HEK293T (cell line): Measurements from ENCODE around the gene MAST2.

ENCODE experiments used
- L3MBTL2 ChIP-seq: fragments of 450-650 bp; conservative IDR thresholded peaks from 2 replicates; pipeline ENCODE4 v1.6.1; 2016; ENCODE audit warnings: mild to moderate bottlenecking
- SP1 ChIP-seq: fragments of 450-650 bp; IDR thresholded peaks from 2 replicates; pipeline ENCODE4 v1.6.1; 2017
- TARDBP ChIP-seq: fragments of 450-650 bp; IDR thresholded peaks from 2 replicates; pipeline ENCODE4 v1.6.1; 2016

DNA sequence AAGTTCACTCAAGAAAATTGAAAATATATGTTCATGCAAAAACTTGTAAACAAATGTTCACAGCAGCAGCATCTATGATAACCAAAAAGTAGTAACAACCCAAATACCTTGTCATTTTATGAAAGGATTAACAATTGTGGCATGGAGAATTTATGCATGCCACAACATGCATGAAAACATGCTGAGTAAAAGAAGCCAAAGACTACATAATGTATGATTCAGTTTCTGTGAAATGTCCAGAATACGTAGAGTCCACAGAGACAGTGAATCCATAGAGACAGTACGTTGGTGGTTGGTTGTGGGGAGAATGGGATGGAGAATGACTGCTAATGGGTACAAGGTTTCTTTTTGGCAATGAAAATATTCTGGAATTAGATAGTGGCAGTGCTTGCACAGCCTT is 148.7 kb downstream of the MAST2 start:
- no peak for TF ChIP-seq TARDBP
- no peak for TF ChIP-seq SP1
- no peak for TF ChIP-seq L3MBTL2
